ENCODE measurements around the gene BABAM2.

GRCh38 chr2:28352104-28352503 lies 461.6 kb downstream of the BABAM2 start:
- TF ChIP-seq CTCF (IDR thresholded peaks at IDR 0.05; ENCODE audit: borderline replicate concordance, extremely low read depth, low read length, poor library complexity, severe bottlenecking) (no peak), EZH2 (IDR thresholded peaks at IDR 0.05; ENCODE audit: borderline replicate concordance, low read depth, low read length, severe bottlenecking) (no peak)

Measured in DND-41 (cell line).